ENCODE data around the gene NRDC. TPM values are rescaled to one million over a fixed set of nuclear protein-coding genes. Genes with fewer than 3 reads are reported as not detected.

NRDC gene
- total RNA-seq, 1 experiment from 2014 or later = 176 TPM

GRCh38 chr1:51768971-51769588 is 109.4 kb downstream of the NRDC start:
- no TSS peak for BruUV-seq (replicated peaks)
- H3K4me1 Mint-ChIP-seq (ENCODE audit: insufficient read depth, unreplicated experiment) = peaks cover 8% of the 10 kb centered on the region
- ChIA-PET CTCF (interaction anchor here (0.6 to 4.5 kb wide), 49 partner anchors 8 to 784 kb away, joined by 3 to 133 read pairs (median 4); partner anchors contain the start of gene OSBPL9), POLR2A (interaction anchor here (1.0 to 1.8 kb wide), 9 partner anchors 20 to 250 kb away, joined by 3 to 10 read pairs (median 4); partner anchors contain the start of gene EPS15)
- peak; percentile 61 for DNase-seq (ENCODE audit: unreplicated experiment)
- H3K27ac Mint-ChIP-seq (ENCODE audit: low read depth, unreplicated experiment) = peak overlapping the region; percentile 66
- H3K36me3 Mint-ChIP-seq (ENCODE audit: insufficient read depth, unreplicated experiment) = peaks cover 74% of the 10 kb centered on the region
- H3K9me3 Mint-ChIP-seq (ENCODE audit: unreplicated experiment) = no peaks in the 10 kb centered on the region
- no peaks in the 10 kb centered on the region for H3K27me3 Mint-ChIP-seq (ENCODE audit: insufficient read depth, unreplicated experiment)
- peak; percentile 72 for TF ChIP-seq CTCF (IDR thresholded peaks at IDR 0.05; ENCODE audit: unreplicated experiment)
- intact Hi-C loops (cut with micrococcal nuclease) = loop anchor here (1.0 to 2.0 kb wide), 4 partner anchors 40 to 200 kb away; no protein-coding TSS in a partner anchor
- no peak overlapping the region for H3K4me3 Mint-ChIP-seq (ENCODE audit: unreplicated experiment)

DNA sequence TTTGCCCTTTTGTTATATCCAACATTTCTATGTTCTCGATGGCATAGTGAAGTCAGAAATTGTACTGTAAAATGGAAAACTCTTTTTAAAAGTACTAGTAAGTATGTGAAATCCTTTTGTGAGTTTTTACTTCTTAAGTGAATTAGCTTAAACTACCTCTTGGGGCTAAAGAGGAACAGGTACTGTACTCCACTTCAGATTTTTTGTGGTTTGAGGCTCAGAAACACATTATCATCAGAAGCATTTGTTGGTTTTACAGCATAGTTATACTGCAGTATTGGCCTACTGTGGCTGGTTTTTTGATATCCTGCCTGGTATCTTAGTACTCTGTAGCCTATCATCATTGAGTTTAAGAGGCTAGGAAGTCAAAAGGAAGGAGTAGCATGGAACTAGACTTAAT is 117.2 kb downstream of the NRDC start:
- Mint-ChIP-seq H3K4me1 (ENCODE audit: insufficient read depth, unreplicated experiment) (peaks cover 10% of the 10 kb centered on the region), H3K4me3 (ENCODE audit: unreplicated experiment) (no peak overlapping the region), H3K27ac (ENCODE audit: low read depth, unreplicated experiment) (no peak overlapping the region), H3K27me3 (ENCODE audit: insufficient read depth, unreplicated experiment) (no peaks in the 10 kb centered on the region), H3K9me3 (ENCODE audit: unreplicated experiment) (no peaks in the 10 kb centered on the region), H3K36me3 (ENCODE audit: insufficient read depth, unreplicated experiment) (peaks cover 48% of the 10 kb centered on the region)
- ChIA-PET CTCF (interaction anchor here (1.2 to 1.6 kb wide), 3 partner anchors 7 to 13 kb away, joined by 3 to 8 read pairs (median 4); no protein-coding TSS in a partner anchor), POLR2A (interaction anchor here (0.6 kb wide), 1 partner anchor 287 kb away, joined by 3 read pairs; no protein-coding TSS in a partner anchor)
- no TSS peak for BruUV-seq (replicated peaks)
- no peak for DNase-seq (ENCODE audit: unreplicated experiment)
- no peak for TF ChIP-seq CTCF (IDR thresholded peaks at IDR 0.05; ENCODE audit: unreplicated experiment)
- intact Hi-C loops (cut with micrococcal nuclease) = no loop called here

GRCh38 chr1:51760872-51761271 is 117.7 kb downstream of the NRDC start:
- intact Hi-C loops (cut with micrococcal nuclease) = no loop called here
- POLR2A ChIA-PET = interaction anchor here (0.6 to 1.2 kb wide), 2 partner anchors 32 to 287 kb away, joined by 3 read pairs; no protein-coding TSS in a partner anchor
- no peak for TF ChIP-seq CTCF (IDR thresholded peaks at IDR 0.05; ENCODE audit: unreplicated experiment)
- CTCF ChIA-PET = interaction anchor here (1.0 to 1.6 kb wide), 4 partner anchors 8 to 22 kb away, joined by 3 to 8 read pairs (median 4); no protein-coding TSS in a partner anchor
- no TSS peak for BruUV-seq (replicated peaks)
- Mint-ChIP-seq H3K36me3 (ENCODE audit: insufficient read depth, unreplicated experiment) (peaks cover 46% of the 10 kb centered on the region), H3K4me3 (ENCODE audit: unreplicated experiment) (no peak overlapping the region), H3K27ac (ENCODE audit: low read depth, unreplicated experiment) (no peak overlapping the region), H3K9me3 (ENCODE audit: unreplicated experiment) (no peaks in the 10 kb centered on the region), H3K4me1 (ENCODE audit: insufficient read depth, unreplicated experiment) (peaks cover 10% of the 10 kb centered on the region), H3K27me3 (ENCODE audit: insufficient read depth, unreplicated experiment) (no peaks in the 10 kb centered on the region)
- no peak for DNase-seq (ENCODE audit: unreplicated experiment)

- intact Hi-C loops (cut with micrococcal nuclease) = no loop called here
- no peak for TF ChIP-seq CTCF (IDR thresholded peaks at IDR 0.05; ENCODE audit: unreplicated experiment)
- ChIA-PET POLR2A (interaction anchor here (0.7 kb wide), 1 partner anchor 136 kb away, joined by 3 read pairs; no protein-coding TSS in a partner anchor), CTCF (interaction anchor here (1.1 to 2.9 kb wide), 2 partner anchors 10 to 131 kb away, joined by 3 to 13 read pairs; no protein-coding TSS in a partner anchor)
- Mint-ChIP-seq H3K36me3 (ENCODE audit: insufficient read depth, unreplicated experiment) (peaks cover 39% of the 10 kb centered on the region), H3K9me3 (ENCODE audit: unreplicated experiment) (no peaks in the 10 kb centered on the region), H3K4me1 (ENCODE audit: insufficient read depth, unreplicated experiment) (peaks cover 10% of the 10 kb centered on the region), H3K4me3 (ENCODE audit: unreplicated experiment) (no peak overlapping the region), H3K27ac (ENCODE audit: low read depth, unreplicated experiment) (no peak overlapping the region), H3K27me3 (ENCODE audit: insufficient read depth, unreplicated experiment) (no peaks in the 10 kb centered on the region)
- DNase-seq (ENCODE audit: unreplicated experiment) = no peak
- BruUV-seq (replicated peaks) = no TSS peak
These were observed 120.2 kb downstream of the NRDC start for GRCh38 chr1:51758310-51758709.
